Keratinocyte (primary cell): ENCODE results near the gene LEKR1.

Experiments used
- EZH2 ChIP-seq: IDR thresholded peaks from one replicate; pipeline ENCODE4 v1.6.1; 2012; ENCODE audit warnings: inconsistent platforms, mild to moderate bottlenecking, low read length, moderate library complexity
- TF ChIP-seq, protein P1 (sequence below), 3 experiments: IDR thresholded peaks in 1 of 3; conservative IDR thresholded peaks in 1 of 3; optimal IDR thresholded peaks in 1 of 3; 2 replicates in 2 of 3; 3 replicates in 1 of 3; pipeline versions ENCODE3 to v1.5.1; 2011; ENCODE audit warnings: low read length in 3 of 3, mild to moderate bottlenecking in 3 of 3, moderate library complexity in 2 of 3, control low read depth in 1 of 3, inconsistent platforms in 1 of 3; ENCODE audit not compliant: insufficient read depth in 2 of 3; ENCODE audit errors: extremely low read depth in 1 of 3

DNA sequence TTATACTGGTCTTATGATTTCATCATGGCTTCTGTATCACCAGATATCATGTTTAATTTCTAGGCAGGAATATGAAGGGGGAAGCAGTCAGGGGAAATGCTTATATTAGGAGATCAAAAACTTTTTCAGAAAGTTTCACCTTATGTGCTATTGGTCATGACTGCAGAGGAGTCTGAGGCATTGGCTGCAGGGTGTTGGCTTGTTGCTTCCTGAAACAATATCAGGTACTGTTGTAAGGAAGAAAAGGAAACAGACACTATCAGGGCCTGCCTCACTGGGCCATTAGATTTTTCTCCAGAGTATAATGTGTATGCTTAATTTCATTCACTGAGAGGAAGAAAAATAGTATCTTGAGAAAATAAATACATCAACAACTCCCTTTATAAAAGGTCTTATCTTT is 34.7 kb downstream of the LEKR1 start:
- TF ChIP-seq, protein P1, sequence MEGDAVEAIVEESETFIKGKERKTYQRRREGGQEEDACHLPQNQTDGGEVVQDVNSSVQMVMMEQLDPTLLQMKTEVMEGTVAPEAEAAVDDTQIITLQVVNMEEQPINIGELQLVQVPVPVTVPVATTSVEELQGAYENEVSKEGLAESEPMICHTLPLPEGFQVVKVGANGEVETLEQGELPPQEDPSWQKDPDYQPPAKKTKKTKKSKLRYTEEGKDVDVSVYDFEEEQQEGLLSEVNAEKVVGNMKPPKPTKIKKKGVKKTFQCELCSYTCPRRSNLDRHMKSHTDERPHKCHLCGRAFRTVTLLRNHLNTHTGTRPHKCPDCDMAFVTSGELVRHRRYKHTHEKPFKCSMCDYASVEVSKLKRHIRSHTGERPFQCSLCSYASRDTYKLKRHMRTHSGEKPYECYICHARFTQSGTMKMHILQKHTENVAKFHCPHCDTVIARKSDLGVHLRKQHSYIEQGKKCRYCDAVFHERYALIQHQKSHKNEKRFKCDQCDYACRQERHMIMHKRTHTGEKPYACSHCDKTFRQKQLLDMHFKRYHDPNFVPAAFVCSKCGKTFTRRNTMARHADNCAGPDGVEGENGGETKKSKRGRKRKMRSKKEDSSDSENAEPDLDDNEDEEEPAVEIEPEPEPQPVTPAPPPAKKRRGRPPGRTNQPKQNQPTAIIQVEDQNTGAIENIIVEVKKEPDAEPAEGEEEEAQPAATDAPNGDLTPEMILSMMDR (optimal IDR thresholded peaks at IDR 0.05 in 1 of 3, IDR thresholded peaks at IDR 0.05 in 1 of 3, conservative IDR thresholded peaks at IDR 0.05 in 1 of 3; ENCODE audit: extremely low read depth in 1 of 3, insufficient read depth in 2 of 3, low read length in 3 of 3): no peak
- no peak for TF ChIP-seq EZH2
